HG02678 (cell line): ENCODE measurements around the gene YEATS2.
"Not testable (repeated sequence)": the region's sequence is repeated elsewhere in the genome, so short reads cannot be mapped to it uniquely, and the experiment has no call there.

ENCODE experiments used
- ATAC-seq: cut with Tn5 transposase; IDR thresholded peaks from one replicate; pipeline ENCODE4 v1.9.1; 2021; ENCODE audit warnings: mild to moderate bottlenecking, moderate library complexity; ENCODE audit not compliant: unreplicated experiment

Gene YEATS2

GRCh38 chr3:183711516-183711915 is 13.9 kb downstream of the YEATS2 start:
- no peak for ATAC-seq

GRCh38 chr3:183714622-183715021 is 17.0 kb downstream of the YEATS2 start:
- no peak for ATAC-seq

GRCh38 chr3:183718012-183718411 is 20.4 kb downstream of the YEATS2 start:
- no peak for ATAC-seq

GRCh38 chr3:183725387-183725786 is 27.8 kb downstream of the YEATS2 start:
- no peak for ATAC-seq

GRCh38 chr3:183728204-183728603 is 30.6 kb downstream of the YEATS2 start:
- ATAC-seq: no peak

GRCh38 chr3:183730361-183730760 is 32.8 kb downstream of the YEATS2 start:
- no peak for ATAC-seq

- ATAC-seq: no peak
Observed at GRCh38 chr3:183731611-183732010, 34.0 kb downstream of the YEATS2 start.

GRCh38 chr3:183733553-183733952 is 36.0 kb downstream of the YEATS2 start:
- no peak for ATAC-seq

- no peak for ATAC-seq
Observed at GRCh38 chr3:183734750-183735494, 37.3 kb downstream of the YEATS2 start.

- no peak for ATAC-seq
Observed at GRCh38 chr3:183737116-183737515, 39.5 kb downstream of the YEATS2 start.

- ATAC-seq: not testable (repeated sequence)
Observed at GRCh38 chr3:183740154-183740553, 42.6 kb downstream of the YEATS2 start.

GRCh38 chr3:183743231-183743630 is 45.6 kb downstream of the YEATS2 start:
- no peak for ATAC-seq

GRCh38 chr3:183745300-183746098 is 47.9 kb downstream of the YEATS2 start:
- ATAC-seq: no peak

- no peak for ATAC-seq
Observed at GRCh38 chr3:183754052-183754451, 56.5 kb downstream of the YEATS2 start.

- no peak for ATAC-seq
Observed at GRCh38 chr3:183762304-183762703, 64.7 kb downstream of the YEATS2 start.

- no peak for ATAC-seq
Observed at GRCh38 chr3:183764847-183765731, 67.5 kb downstream of the YEATS2 start.

- no peak for ATAC-seq
Observed at GRCh38 chr3:183766107-183766506, 68.5 kb downstream of the YEATS2 start.

GRCh38 chr3:183766745-183767606 is 69.4 kb downstream of the YEATS2 start:
- ATAC-seq: peak; percentile 50

- ATAC-seq: no peak
Observed at GRCh38 chr3:183768114-183768513, 70.5 kb downstream of the YEATS2 start.

- no peak for ATAC-seq
Observed at GRCh38 chr3:183769453-183769852, 71.9 kb downstream of the YEATS2 start.
